Inflammatory macrophage treated with lipopolysaccharide for 1 hour (primary cell): Measurements from ENCODE around the gene SLC44A3.

ENCODE experiments used
- DNase-seq, 2 donors: peaks; one replicate each; pipeline ENCODE4 v3.0.0-alpha.2; 2020 to 2022

The SLC44A3 gene, protein sequence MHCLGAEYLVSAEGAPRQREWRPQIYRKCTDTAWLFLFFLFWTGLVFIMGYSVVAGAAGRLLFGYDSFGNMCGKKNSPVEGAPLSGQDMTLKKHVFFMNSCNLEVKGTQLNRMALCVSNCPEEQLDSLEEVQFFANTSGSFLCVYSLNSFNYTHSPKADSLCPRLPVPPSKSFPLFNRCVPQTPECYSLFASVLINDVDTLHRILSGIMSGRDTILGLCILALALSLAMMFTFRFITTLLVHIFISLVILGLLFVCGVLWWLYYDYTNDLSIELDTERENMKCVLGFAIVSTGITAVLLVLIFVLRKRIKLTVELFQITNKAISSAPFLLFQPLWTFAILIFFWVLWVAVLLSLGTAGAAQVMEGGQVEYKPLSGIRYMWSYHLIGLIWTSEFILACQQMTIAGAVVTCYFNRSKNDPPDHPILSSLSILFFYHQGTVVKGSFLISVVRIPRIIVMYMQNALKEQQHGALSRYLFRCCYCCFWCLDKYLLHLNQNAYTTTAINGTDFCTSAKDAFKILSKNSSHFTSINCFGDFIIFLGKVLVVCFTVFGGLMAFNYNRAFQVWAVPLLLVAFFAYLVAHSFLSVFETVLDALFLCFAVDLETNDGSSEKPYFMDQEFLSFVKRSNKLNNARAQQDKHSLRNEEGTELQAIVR

GRCh38 chr1:94819945-94820746 lies at the start of gene SLC44A3:
SLC44A3 (plus strand) TSS chr1:94820357; CDS start chr1:94820452, 95 bp downstream.
- no peak for DNase-seq

DNA sequence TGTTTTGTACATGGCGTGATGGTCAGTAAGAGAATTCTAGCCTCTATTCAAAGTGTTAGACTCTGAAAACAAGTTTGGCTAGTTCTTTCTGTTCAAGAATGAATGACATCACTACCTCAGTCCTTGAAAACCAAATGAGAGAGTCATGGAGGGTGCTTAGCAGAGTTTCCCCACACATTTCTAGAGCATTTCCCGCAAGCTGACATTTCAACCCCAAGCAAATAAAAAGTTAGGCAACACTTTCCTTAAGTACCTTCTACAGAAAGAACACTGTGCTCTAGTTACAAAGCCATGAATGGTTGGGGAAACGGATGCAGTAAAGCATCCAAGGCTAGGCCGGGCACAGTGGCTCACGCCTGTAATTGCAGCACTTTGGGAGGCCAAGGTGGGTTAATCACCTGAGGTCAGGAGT lies 47.9 kb upstream of the SLC44A3 start:
- DNase-seq = no peak

GRCh38 chr1:94772845-94773244 lies 47.3 kb upstream of the SLC44A3 start:
- DNase-seq = no peak

GRCh38 chr1:94773296-94773809 lies 46.8 kb upstream of the SLC44A3 start:
- DNase-seq = no peak

DNA sequence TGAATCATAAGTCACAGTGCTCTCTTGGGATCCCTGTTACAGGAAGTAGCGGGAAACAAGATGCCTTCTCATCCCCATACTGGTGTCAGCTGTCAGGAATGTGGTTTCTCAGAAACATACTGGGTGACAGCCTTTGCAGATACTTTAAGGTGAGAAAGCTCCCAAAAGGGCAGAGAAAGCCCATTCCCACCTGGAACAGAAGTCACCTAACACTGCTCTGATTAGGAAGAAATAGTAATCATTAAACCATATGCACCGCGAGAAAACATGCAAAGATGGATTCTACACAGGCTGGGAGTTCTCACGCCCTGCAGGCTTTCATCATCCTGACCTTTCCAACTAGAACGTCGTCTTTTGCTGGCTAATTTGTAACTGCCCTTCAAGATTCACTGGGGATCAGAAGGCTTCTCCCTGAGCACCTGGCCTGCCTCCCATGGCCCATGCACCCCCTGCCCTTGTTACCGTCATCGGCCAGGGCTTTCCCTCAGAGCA lies 46.2 kb upstream of the SLC44A3 start:
- no peak for DNase-seq

DNA sequence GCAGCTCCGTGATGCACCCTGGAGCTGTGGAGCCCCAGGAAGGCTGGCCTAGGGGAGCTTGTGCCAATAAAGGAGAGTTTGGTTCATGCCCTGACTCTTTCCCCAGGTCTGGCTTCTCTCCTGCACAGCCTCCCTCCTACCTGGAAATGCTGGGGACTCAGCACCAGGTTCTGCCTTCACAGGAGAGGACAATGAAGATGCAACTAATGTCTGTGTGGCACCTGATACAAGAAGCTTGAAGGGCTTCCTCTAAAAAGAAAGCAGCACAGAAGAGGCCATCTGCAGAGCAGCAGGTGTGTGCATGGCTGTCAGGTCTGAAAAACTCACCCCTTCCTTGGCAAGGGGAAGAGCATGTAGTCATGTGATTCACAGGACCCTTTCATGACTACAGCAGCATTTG lies 43.7 kb upstream of the SLC44A3 start:
- no peak for DNase-seq

DNA sequence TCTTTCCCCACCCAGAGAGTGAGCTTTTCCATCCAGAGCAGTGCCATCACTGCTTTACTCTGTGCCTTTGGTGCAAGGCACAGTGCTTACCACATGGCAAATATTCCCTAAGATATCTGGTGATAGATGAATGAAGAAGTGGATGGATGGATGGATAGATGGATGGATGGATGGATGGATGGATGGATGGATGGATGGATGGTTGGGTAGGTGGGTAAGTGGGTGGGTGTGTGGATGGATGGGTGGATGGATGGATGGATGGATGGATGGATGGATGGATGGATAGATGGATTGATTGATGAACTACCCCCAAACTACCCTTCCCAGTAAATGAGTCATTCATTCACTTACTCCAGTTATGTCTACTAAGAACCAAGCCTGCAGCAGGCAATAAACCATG lies 42.9 kb upstream of the SLC44A3 start:
- DNase-seq = no peak

GRCh38 chr1:94778808-94779207 lies 41.3 kb upstream of the SLC44A3 start:
- DNase-seq = no peak

DNA sequence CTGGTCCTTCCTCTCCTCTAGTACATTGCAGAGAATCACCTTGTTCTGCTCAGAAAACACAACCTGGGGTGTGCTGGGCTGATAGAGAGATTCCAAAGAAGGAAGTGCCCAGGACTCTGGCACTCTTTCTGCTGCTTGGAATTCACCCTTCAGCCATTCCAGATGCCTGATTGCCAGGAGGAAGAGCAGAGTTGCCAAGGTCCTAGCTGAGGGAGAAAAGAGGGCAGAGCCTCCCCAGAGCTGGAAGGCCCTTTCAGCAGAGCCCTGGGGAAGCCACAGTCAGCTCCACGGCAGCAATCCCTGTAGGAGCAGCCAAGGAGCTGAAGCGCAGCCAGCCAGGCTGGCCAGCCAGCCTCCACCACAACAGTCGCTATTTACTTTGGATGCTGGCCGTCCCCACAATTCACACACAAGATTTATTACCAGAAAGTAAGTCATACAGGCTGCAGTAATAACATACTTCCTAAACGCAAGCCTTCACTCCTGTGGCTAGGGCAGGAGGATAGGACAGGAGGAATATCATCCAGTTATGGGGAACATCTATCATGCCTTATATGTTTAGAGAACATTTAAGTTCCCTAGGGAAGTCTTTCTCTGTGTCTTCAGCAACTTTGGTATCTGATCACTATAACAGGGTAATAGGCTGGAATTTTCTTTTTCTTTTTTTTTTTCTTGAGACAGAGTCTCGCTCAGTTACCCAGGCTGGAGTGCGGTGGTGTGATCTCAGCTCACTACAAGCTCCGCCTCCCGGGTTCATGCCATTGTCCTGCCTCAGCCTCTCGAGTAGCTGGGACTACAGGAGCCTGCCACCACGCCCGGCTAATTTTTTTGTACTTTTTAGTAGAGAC lies 36.6 kb upstream of the SLC44A3 start:
- DNase-seq = no peak

DNA sequence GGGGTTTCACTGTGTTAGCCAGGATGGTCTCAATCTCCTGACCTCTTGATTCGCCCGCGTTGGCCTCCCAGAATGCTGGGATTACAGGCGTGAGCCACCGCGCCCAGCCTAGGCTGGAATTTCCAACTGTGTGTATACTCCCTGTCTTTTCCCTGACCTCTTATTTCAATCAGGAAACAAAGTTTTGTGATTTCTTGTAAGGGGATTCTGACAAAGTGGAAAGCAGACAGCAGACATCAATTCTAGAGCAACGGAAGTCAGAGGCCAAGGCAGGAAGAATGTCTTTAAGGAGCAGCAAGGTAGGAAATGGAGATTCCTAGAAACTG lies 36.0 kb upstream of the SLC44A3 start:
- DNase-seq = no peak

DNA sequence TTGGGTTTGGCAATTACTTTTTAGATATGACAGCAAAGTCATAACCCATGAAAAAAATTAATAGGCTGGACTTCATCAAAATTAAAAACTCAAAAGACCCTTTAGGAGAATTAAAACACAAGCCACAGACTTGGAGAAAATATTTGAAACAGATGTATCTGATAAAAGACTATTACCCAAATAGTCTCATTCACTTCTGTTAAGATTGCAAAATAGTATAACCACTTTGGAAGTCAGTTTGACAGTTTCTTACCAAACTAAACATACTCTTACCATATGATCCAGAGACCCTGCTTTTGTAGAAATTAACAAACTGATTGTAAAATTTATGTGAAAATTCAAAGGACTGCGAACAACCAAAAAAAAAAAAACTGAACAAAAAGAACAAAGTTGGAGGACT lies 32.5 kb upstream of the SLC44A3 start:
- no peak for DNase-seq

- DNase-seq = peak; percentile 84 to 89
These were observed 29.9 kb upstream of the SLC44A3 start for GRCh38 chr1:94790246-94790645.

DNA sequence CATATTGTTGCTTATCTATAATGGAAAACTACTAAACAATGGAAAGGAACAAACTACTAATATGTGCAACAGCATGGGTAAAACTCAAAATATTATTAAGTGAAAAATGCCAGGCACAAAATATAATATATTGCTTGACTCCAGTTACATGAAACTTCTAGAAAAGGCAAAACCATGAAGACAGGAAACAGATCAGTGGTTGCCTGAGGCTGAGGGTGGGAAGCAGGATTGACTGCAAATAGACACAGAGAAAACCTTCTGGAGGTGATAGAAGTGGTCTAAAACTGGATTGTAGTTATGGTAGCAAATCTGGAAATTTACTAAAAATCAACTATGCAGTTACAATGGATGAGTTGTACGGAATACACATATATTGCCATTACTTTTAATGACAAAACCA lies 29.5 kb upstream of the SLC44A3 start:
- DNase-seq = no peak

- DNase-seq = peak; percentile 86 to 94
These were observed 27.5 kb upstream of the SLC44A3 start for GRCh38 chr1:94792473-94793295.

DNA sequence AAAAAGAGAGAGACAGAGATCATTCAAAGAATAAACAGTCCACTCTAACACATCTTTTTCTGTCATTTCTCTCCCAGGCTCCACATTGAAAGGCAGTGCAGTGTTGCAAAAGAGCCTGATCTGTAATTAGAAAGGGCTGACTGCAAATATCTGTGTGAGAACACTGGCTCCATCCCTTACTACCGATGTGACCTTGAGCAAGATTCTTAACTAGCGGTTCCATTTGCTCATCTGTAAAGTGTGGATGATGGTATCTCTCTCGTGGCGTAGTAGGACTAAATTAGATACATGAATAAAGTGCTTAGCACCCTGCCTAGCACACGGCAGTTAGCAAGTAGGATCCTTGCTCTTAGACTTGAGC lies 26.9 kb upstream of the SLC44A3 start:
- peak; percentile 34 to 61 for DNase-seq

GRCh38 chr1:94795434-94795833 lies 24.7 kb upstream of the SLC44A3 start:
- peak; percentile 50 to 59 for DNase-seq

DNA sequence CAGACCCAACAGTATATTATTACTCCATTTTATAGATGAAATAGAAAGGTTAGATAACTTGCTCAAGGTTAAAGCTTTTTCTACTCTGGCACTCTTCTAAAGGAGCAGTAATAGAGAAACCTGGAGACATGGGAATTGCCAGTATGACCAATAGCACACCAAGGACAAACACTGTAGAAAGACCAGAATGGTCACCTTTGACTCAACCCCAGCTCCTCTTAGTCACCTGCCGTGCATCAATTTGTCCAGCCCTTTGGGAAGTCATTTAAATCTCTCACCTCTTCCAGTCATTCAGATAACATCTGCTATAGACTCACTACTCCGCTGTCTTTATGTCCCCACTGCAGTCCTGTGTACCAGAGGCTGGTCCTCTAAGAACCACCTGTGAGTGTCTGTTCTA lies 23.9 kb upstream of the SLC44A3 start:
- no peak for DNase-seq

GRCh38 chr1:94797291-94797690 lies 22.9 kb upstream of the SLC44A3 start:
- DNase-seq = no peak

- peak in 1 of 2 donors; percentile 32 for DNase-seq
These were observed 22.1 kb upstream of the SLC44A3 start for GRCh38 chr1:94798054-94798453.

GRCh38 chr1:94798462-94798861 lies 21.7 kb upstream of the SLC44A3 start:
- peak; percentile 75 to 85 for DNase-seq

- peak; percentile 95 to 98 for DNase-seq
These were observed 21.0 kb upstream of the SLC44A3 start for GRCh38 chr1:94799206-94799605.
